Ishikawa (cell line): ENCODE measurements around the gene DPYSL4.

ENCODE experiments used
- EP300 ChIP-seq: IDR thresholded peaks from 2 replicates; pipeline ENCODE4 v1.6.1; 2012; ENCODE audit warnings: borderline replicate concordance
- FOXM1 ChIP-seq: IDR thresholded peaks from 2 replicates; pipeline ENCODE4 v1.6.1; 2012; ENCODE audit warnings: low read depth, borderline replicate concordance
- MAX ChIP-seq: IDR thresholded peaks from 2 replicates; pipeline ENCODE4 v1.6.1; 2012
- RAD21 ChIP-seq: IDR thresholded peaks from 2 replicates; pipeline ENCODE4 v1.6.1; 2012; ENCODE audit warnings: low read depth
- REST ChIP-seq: IDR thresholded peaks from 2 replicates; pipeline ENCODE4 v1.6.1; 2012; ENCODE audit warnings: low read depth, mild to moderate bottlenecking
- TAF1 ChIP-seq: IDR thresholded peaks from 2 replicates; pipeline ENCODE4 v1.6.1; 2012; ENCODE audit warnings: low read depth, mild to moderate bottlenecking
- TEAD4 ChIP-seq: IDR thresholded peaks from 2 replicates; pipeline ENCODE4 v1.6.1; 2012
- USF1 ChIP-seq: IDR thresholded peaks from 2 replicates; pipeline ENCODE4 v1.6.1; 2012

- no peak for TF ChIP-seq EP300
- TF ChIP-seq RAD21, result no peak
- TF ChIP-seq REST, result no peak
- TF ChIP-seq TAF1, result no peak
- TF ChIP-seq FOXM1, result no peak
- TF ChIP-seq USF1, result no peak
- no peak for TF ChIP-seq TEAD4
- no peak for TF ChIP-seq MAX
Observed at GRCh38 chr10:132197271-132198067, 10.7 kb downstream of the DPYSL4 start.
